T-helper 2 cell treated with Interferon-gamma antibody and Interleukin-4, amounts not matched to agents 5 μg/mL and 100 μg/mL, for 36 hours (primary cell): Measurements from ENCODE around the gene EXTL1.

Experiments used
- DNase-seq: peaks from one replicate; pipeline ENCODE4 v3.0.0; 2021; ENCODE audit warnings: low spot score
- H3K27ac Mint-ChIP-seq: one replicate; pipeline ENCODE4 v1.8.0; 2021; ENCODE audit warnings: mild to moderate bottlenecking, mixed read lengths
- H3K27me3 Mint-ChIP-seq: one replicate; pipeline ENCODE4 v1.8.0; 2021; ENCODE audit warnings: low read depth, mixed read lengths
- H3K36me3 Mint-ChIP-seq: one replicate; pipeline ENCODE4 v1.8.0; 2021; ENCODE audit warnings: low read depth, mixed read lengths
- H3K4me1 Mint-ChIP-seq: one replicate; pipeline ENCODE4 v1.8.0; 2021; ENCODE audit warnings: low read depth, mixed read lengths
- H3K4me3 Mint-ChIP-seq: one replicate; pipeline ENCODE4 v1.8.0; 2022; ENCODE audit warnings: mild to moderate bottlenecking, moderate library complexity, mixed read lengths
- H3K9me3 Mint-ChIP-seq: one replicate; pipeline ENCODE4 v1.8.0; 2021; ENCODE audit warnings: mixed read lengths

Gene EXTL1

DNA sequence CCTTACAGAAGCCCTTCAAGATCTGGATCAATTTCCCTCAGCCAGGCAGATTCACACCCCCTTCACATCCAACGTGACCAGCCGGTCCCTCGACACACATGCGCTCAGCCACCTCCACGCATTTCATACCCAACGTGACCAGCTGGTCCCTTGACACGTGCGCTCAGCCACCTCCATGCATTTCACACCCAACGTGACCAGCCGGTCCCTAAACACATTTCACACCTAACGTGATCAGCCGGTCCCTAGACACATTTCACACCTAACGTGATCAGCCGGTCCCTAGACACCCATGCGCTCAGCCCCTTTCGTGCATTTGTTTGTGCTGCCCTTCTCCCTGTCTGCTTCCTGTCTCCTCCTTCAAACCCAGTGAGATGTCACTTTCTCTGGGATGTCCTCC lies 14.9 kb upstream of the EXTL1 start:
- Mint-ChIP-seq H3K4me1 (peaks cover 1% of the 10 kb centered on the region), H3K9me3 (no peaks in the 10 kb centered on the region), H3K27me3 (peaks cover 8% of the 10 kb centered on the region), H3K4me3 (no peak overlapping the region), H3K27ac (no peak overlapping the region), H3K36me3 (no peaks in the 10 kb centered on the region)
- DNase-seq = no peak

DNA sequence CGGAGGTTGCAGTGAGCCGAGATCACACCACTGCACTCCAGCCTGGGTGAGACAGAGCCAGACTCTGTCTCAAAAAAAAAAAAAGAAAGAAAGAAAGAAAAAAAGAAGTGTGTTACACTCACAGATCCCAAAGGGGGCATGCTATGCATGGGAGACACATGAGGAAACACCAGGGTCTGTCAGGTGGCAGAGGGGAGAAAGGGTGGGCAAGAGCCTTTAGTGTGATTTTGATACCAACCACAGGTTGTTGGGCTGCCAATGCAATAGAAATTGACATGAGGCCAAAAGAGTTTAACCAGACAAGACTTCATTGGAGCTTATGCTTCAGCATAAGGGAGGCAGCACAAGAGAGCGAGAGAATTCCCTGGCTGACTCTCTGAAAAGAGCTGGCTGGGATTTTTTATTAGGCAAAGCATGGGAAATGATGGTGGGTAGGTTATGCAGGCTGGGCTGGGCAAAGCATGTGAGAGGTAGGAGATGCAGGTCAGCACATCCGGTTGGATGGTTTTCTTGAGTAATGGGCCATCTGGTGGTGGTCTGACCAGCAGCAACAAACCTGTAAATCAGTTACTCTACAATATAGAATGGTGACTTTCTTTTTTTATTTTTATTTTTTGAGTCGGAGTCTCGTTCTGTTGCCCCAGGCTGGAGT lies 11.7 kb upstream of the EXTL1 start:
- no peak overlapping the region for H3K27ac Mint-ChIP-seq
- no peak for DNase-seq

DNA sequence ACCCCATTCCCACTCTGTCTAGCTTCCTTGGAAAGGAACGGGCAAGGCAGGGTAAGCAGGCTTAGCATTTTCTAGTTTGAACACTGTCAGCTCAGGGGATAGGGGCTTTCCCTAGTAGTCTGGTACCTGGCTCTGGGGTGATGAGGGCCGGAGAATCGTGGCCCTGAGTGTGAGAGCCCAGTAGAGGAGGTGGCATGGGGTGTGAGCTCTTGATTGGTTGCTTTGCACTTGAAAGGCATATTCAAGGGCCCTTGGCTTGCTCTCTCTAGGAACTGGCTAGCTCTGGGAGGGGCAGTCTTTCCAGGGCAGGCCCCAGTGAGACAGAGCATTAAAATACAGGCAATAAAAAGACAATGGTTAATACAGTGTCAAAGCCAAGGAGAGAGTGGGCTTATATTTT lies 10.8 kb upstream of the EXTL1 start:
- Mint-ChIP-seq H3K27ac (no peak overlapping the region), H3K9me3 (no peaks in the 10 kb centered on the region), H3K36me3 (no peaks in the 10 kb centered on the region), H3K27me3 (peaks cover 4% of the 10 kb centered on the region), H3K4me3 (no peak overlapping the region), H3K4me1 (peaks cover 1% of the 10 kb centered on the region)
- DNase-seq = no peak

More for the DNA sequence above, 11.7 kb upstream of the EXTL1 start:
- H3K4me1 Mint-ChIP-seq = peaks cover 1% of the 10 kb centered on the region
- peaks cover 5% of the 10 kb centered on the region for H3K27me3 Mint-ChIP-seq
- H3K4me3 Mint-ChIP-seq = no peak overlapping the region
- H3K9me3 Mint-ChIP-seq = no peaks in the 10 kb centered on the region
- no peaks in the 10 kb centered on the region for H3K36me3 Mint-ChIP-seq

DNA sequence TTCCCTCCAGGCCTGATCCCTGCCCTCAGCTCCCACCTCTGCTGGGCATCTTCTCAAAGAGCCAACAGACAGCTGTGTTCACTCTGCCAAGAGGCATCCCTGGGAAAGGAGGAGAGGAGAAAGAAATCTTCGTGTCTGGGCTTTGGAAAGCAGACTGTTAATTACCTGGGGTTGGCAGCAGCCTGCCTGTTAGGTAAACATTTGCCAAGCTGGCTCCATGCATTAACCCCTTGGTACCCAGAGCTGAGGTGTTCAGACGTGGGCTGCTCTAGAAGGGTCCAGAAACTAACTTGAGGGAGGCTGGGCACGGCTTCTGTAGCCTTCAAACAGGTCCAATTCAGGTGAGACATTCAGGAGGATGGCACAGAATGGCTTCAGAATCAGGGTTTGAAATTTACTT lies 8.7 kb upstream of the EXTL1 start:
- H3K27me3 Mint-ChIP-seq = no peaks in the 10 kb centered on the region
- H3K9me3 Mint-ChIP-seq = no peaks in the 10 kb centered on the region
- no peak overlapping the region for H3K27ac Mint-ChIP-seq
- DNase-seq = no peak
- H3K36me3 Mint-ChIP-seq = no peaks in the 10 kb centered on the region
- H3K4me3 Mint-ChIP-seq = no peak overlapping the region
- H3K4me1 Mint-ChIP-seq = peaks cover 1% of the 10 kb centered on the region

DNA sequence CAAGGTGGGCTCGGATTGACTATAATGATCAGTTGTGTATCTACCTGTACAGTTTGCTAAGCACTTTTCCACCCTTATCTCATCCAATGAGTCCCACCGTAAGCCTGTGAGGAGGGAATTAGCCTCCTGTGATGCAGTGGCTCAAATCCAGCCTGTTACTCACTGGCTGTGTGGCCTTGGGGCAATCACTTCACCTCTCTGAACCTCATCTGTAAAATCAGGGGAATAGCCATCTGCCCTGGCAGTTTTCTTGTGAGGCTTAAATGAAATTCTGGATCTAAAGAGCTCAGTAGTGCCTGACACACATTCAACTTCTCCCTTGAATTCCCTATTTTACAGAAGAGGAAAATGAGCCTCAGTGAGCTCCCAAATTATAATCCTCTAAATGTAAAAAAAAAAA lies 7.4 kb upstream of the EXTL1 start:
- no peaks in the 10 kb centered on the region for H3K36me3 Mint-ChIP-seq
- H3K27me3 Mint-ChIP-seq = peaks cover 3% of the 10 kb centered on the region
- no peak overlapping the region for H3K27ac Mint-ChIP-seq
- no peak for DNase-seq
- H3K4me1 Mint-ChIP-seq = peaks cover 1% of the 10 kb centered on the region
- H3K9me3 Mint-ChIP-seq = no peaks in the 10 kb centered on the region
- no peak overlapping the region for H3K4me3 Mint-ChIP-seq

DNA sequence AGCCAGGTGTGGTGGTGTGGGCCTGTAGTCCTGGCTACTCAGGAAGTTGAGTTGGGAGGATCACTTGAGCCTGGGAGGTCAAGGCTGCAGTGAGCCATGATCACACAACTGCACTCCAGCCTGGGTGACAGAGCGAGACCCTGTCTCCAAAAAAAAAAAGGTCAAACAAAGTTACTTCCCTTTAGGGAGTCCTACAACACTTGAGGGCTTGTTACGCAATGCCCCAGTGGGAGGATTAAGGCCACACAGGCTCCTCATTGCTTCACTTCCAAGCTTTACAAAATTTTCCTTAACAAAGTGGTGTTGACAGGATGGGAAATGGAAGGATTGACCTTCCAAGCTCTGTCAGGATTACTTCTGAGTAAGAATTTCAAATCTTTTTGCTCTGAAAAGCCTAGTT lies 6.2 kb upstream of the EXTL1 start:
- Mint-ChIP-seq H3K4me1 (peaks cover 7% of the 10 kb centered on the region), H3K27ac (no peak overlapping the region), H3K4me3 (no peak overlapping the region)

DNA sequence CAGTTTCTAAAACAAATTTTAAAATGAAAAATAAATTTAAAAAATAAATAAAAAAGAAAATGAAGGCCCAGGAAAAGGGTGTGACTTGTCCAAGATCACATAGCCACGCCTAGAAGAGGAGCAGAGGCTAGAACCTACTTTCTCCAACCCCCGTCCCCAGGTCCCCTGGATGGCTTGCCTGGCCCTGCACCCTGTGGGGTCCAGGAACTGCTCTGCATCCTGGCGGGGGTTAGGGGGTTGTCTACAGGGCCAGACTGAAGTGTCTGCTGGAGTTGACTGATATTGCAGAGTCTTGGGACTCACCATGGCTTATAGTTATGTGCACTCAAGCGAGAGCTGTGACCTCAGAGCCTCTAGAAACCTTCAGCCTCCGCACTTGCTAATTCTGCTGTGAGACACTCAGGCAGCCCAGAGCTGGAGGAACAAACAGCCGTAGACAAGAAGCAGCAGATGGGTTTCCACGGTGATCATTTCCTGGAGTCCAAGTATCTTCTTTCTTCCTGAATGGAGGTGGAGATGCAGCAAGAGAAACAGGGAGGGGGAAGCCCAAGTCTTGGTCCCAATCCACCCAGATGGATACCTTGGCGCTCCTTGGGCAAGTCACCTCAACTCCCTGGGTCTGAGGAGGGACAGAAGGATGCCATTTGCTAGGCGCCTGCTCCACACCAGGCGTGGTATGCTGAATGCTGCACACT lies 5.2 kb upstream of the EXTL1 start:
- Mint-ChIP-seq H3K27ac (no peak overlapping the region), H3K9me3 (no peaks in the 10 kb centered on the region), H3K36me3 (no peaks in the 10 kb centered on the region), H3K27me3 (peaks cover 6% of the 10 kb centered on the region), H3K4me1 (peaks cover 7% of the 10 kb centered on the region), H3K4me3 (no peak overlapping the region)
- no peak for DNase-seq

More for the DNA sequence above, 6.2 kb upstream of the EXTL1 start:
- H3K36me3 Mint-ChIP-seq = no peaks in the 10 kb centered on the region
- H3K27me3 Mint-ChIP-seq = peaks cover 3% of the 10 kb centered on the region
- DNase-seq = no peak
- H3K9me3 Mint-ChIP-seq = no peaks in the 10 kb centered on the region

DNA sequence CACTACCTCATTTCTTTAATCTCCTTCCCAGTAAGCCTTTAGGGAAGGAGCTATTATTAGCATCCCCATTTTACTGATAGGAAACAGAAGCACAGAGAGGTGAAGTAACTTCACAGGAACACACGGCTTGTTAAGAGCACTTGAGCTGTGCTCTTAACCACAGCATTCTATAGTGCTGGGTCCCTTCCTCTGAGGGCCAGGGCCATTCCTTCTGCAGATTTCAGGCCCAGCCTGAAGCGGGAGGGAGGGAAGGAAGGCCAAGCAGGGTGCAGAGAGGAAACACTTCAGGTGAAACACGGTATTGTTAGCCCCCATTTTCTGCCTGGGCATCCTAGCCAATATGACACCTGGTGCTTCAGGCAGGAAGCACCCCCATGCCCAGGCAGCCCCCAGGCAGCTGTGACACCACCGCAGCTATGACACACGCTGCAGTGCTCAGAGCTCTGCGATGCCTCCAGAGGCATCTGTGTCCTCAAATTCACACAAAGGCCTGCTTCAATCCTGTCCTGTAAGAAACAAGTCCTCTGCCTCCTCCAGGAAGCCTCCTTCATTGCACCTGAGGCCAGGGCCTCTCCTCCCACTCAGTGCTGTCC lies 4.5 kb upstream of the EXTL1 start:
- Mint-ChIP-seq H3K9me3 (no peaks in the 10 kb centered on the region), H3K4me3 (no peak overlapping the region), H3K36me3 (no peaks in the 10 kb centered on the region), H3K4me1 (peaks cover 7% of the 10 kb centered on the region), H3K27ac (no peak overlapping the region), H3K27me3 (peaks cover 6% of the 10 kb centered on the region)
- DNase-seq = no peak

DNA sequence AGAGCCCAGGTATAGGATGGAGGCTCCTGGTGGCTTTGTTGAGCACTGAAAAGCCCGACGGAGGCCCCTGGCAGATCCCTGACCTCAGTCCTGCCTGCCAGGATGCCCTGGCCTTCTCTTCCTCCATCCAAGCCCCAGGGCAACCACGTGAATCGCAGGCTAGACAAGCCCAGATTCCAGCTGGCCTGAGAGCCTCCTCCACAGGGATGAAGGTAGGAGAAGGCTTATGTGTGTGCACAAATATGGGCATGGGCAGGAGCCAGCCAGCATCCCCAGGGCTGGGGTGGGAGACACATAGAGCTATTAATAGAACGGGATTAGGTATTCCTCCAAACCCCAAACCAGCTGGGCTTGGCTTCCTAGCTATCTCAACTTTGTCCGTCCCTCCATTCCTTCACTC lies 4.0 kb upstream of the EXTL1 start:
- Mint-ChIP-seq H3K9me3 (no peaks in the 10 kb centered on the region), H3K36me3 (no peaks in the 10 kb centered on the region), H3K4me1 (peaks cover 7% of the 10 kb centered on the region), H3K27me3 (peaks cover 6% of the 10 kb centered on the region), H3K27ac (no peak overlapping the region), H3K4me3 (no peak overlapping the region)
- no peak for DNase-seq

DNA sequence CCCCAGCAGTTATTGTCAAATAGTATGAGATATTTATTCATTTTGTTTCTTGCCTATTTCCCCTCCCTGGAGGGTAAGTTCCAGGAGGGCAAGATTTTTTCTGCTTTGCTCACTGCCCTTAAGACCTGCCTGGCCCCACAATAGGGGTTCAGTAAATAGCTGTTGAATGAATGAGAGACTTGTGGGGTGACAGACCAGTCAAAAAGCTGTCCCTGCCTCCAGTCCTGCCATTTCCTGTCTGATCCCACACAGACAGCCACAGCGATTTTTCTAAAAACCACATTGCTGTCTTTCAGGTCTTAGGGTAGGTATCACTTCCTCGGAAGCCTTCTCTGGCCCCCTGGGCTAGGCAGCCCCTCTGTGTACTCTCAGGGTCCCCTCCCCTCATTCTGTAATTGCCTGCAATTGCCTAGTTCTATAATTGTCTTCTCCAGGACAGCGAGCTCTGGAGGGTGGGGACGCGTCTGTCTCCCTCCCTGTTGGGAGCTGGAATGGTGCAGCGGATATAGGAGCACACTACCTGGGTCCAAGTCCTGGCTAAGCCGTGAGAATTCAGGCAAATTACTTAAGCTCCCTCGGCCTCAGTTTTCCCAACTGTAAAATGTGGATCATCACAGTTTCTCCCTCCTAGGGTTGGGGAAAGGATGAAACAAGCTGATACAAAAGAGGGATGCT lies 1.8 kb upstream of the EXTL1 start:
- Mint-ChIP-seq H3K4me3 (no peak overlapping the region), H3K27me3 (peaks cover 6% of the 10 kb centered on the region), H3K36me3 (no peaks in the 10 kb centered on the region), H3K27ac (no peak overlapping the region), H3K4me1 (peaks cover 7% of the 10 kb centered on the region), H3K9me3 (no peaks in the 10 kb centered on the region)
- DNase-seq = no peak

DNA sequence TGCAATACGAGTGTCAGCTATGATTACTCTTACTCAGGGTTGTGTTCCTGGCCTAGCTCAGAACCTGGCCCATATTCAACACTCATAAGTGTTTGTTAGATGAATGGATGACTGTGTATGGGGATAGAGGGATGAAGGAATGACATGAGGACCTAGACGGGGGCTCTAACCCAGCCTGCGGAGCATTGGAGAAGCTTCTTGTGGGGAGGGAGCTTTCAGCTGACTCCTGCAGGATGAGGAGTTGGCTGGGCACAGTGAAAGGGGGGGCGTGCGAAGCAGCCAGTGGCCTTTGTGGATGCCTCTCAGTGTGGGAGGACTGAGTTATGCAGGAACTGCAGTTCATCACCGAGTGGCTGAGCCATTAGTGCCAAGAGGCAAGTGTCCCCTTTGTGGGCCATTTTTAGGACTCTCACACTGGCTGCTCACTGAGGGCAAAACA lies 1.2 kb upstream of the EXTL1 start:
- no peak for DNase-seq
- H3K27me3 Mint-ChIP-seq = peaks cover 6% of the 10 kb centered on the region
- no peak overlapping the region for H3K27ac Mint-ChIP-seq
- no peaks in the 10 kb centered on the region for H3K9me3 Mint-ChIP-seq
- H3K4me3 Mint-ChIP-seq = no peak overlapping the region
- H3K4me1 Mint-ChIP-seq = peaks cover 7% of the 10 kb centered on the region
- no peaks in the 10 kb centered on the region for H3K36me3 Mint-ChIP-seq

DNA sequence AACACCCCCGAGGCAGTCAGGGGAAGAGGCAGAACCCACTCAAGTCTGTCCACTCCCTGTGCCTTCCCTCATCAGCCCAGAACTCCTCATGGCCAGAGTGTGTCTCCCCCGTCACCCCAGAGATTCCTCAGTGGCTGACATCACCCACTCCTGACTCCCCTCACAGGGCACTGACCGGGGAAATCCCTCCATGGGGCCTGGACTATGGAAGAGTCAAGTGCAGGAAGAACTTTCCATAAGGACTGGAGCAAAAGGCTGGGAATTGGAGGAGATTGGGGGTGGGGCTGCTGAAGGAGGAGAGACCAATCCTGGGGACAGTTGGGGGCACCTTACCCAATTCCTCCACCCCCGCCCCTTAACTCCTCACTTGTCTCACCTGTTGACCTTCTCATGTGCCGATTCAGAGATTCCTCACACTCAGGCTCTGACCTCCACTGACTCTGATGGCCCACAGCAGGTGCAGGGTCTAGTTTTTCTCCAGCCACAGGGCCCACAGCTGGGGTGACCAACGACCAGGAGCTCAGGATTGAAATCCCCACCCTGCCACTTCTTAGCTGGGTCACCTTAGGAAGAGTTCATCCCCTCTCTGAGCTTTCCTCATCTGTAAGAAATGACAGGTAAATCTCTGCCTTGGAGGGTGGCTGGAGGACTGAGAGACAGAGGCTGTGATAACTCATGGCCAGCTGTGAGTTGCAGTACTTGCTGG lies 481 bp upstream of the EXTL1 start:
- Mint-ChIP-seq H3K9me3 (no peaks in the 10 kb centered on the region), H3K27ac (no peak overlapping the region), H3K4me1 (peaks cover 7% of the 10 kb centered on the region), H3K4me3 (no peak overlapping the region), H3K27me3 (peaks cover 6% of the 10 kb centered on the region), H3K36me3 (no peaks in the 10 kb centered on the region)
- DNase-seq = no peak

DNA sequence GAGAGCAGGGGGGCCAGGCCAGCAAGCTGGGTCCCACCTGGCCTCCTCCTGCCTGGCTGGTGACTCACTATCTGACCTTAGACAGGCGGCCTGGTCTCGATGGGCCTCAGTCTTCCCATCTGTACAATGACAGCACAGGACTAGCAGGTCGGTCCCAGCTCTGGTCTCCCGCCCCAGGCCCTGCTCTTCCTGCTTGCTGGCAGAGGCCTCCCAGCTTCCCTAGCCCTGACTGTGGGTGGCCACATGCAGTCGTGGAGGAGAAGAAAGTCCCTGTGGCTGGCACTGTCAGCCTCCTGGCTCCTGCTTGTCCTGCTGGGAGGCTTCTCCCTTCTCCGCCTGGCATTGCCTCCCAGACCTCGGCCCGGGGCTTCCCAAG lies 817 bp downstream of the EXTL1 start:
- H3K36me3 Mint-ChIP-seq = no peaks in the 10 kb centered on the region
- H3K9me3 Mint-ChIP-seq = no peaks in the 10 kb centered on the region
- H3K4me3 Mint-ChIP-seq = no peak overlapping the region
- no peak for DNase-seq
- no peak overlapping the region for H3K27ac Mint-ChIP-seq
- H3K4me1 Mint-ChIP-seq = peaks cover 7% of the 10 kb centered on the region
- peaks cover 6% of the 10 kb centered on the region for H3K27me3 Mint-ChIP-seq

DNA sequence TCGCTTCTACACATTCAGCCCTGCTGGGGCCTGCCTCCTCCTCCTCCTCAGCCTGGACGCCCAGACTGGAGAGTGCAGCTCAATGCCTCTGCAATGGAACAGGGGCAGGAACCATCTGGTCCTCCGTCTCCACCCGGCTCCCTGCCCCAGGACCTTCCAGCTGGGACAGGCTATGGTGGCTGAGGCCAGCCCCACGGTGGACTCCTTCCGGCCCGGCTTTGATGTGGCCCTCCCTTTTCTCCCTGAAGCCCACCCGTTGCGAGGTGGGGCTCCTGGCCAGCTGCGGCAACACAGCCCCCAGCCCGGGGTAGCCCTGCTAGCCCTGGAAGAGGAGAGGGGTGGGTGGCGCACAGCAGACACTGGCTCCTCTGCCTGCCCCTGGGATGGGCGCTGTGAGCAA lies 1.4 kb downstream of the EXTL1 start:
- H3K9me3 Mint-ChIP-seq = no peaks in the 10 kb centered on the region
- no peaks in the 10 kb centered on the region for H3K36me3 Mint-ChIP-seq
- peaks cover 6% of the 10 kb centered on the region for H3K27me3 Mint-ChIP-seq
- H3K4me1 Mint-ChIP-seq = peaks cover 7% of the 10 kb centered on the region
- DNase-seq = no peak
- H3K4me3 Mint-ChIP-seq = no peak overlapping the region
- no peak overlapping the region for H3K27ac Mint-ChIP-seq
